B cell (primary cell): ENCODE results near the gene TCF7.

Experiments
- CTCF ChIP-seq: fragments of 200-600 bp; IDR thresholded peaks from one replicate; pipeline ENCODE4 v1.8.0; 2022; ENCODE audit warnings: antibody characterized with exemption, mild to moderate bottlenecking
- EZH2 ChIP-seq: IDR thresholded peaks from 2 replicates; pipeline ENCODE4 v1.6.1; 2012; ENCODE audit warnings: borderline replicate concordance, low read depth, mild to moderate bottlenecking, moderate library complexity, low read length; ENCODE audit not compliant: insufficient read depth, poor library complexity, severe bottlenecking

DNA sequence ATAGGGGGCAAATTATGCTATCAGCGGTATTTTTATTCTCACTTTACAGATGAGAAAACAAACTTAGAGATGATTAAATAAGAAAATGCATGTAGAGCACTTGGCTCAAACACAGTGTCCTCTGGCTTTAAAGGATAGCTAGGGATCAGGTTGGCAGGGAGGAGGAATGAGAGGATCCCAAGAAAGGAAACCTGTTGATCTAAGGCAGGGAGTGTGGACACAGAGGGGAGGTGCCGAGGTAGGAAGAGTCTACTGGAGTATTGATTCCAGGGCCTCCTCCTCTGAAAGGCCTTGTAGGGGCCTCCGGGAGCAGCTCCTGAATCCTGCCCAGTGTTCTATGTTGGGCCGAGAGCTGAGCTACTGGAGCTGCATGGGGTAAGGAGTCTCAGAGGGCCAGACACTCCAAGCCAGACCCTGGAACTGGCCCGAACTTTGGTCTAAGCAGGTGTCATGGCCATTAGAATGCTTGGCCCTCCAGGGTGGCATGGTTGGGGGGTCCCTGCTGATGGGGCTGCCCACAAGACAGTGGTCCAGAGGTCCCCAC is 30.4 kb upstream of the TCF7 start:
- TF ChIP-seq CTCF (no peak), EZH2 (no peak)
